Right lobe of liver (tissue), 6 donors: ENCODE results near the gene DHH. TPM values are rescaled to one million over a fixed set of nuclear protein-coding genes. Genes with fewer than 3 reads are reported as not detected.
"Not testable (repeated sequence)": the region's sequence is repeated elsewhere in the genome, so short reads cannot be mapped to it uniquely, and the experiment has no call there.

Source experiments
- ATAC-seq, 4 donors: fragments of 200-7000 bp; cut with Tn5 transposase; one replicate each; pipeline ENCODE4 v1.9.1; 2020; ENCODE audit warnings: mild to moderate bottlenecking in 4 of 4, moderate library complexity in 4 of 4
- DNase-seq, 3 donors: peaks; one replicate each; pipeline ENCODE4 v3.0.0-alpha.2; 2020
- H3K27ac ChIP-seq, 3 donors: fragments of 200-600 bp; one replicate each; pipeline ENCODE4 v1.8.0; 2022
- H3K27me3 ChIP-seq, 2 donors: fragments of 200-600 bp; one replicate each; pipeline ENCODE4 v1.8.0; 2022
- H3K36me3 ChIP-seq, 4 donors: fragments of 200-600 bp; sonication (generic) in 1 of 4; one replicate each; pipeline versions ENCODE4 v1.5.1 to v1.8.0; 2017 to 2022; ENCODE audit warnings: control low read depth in 1 of 4
- H3K4me1 ChIP-seq, 4 donors: fragments of 200-600 bp; sonication (generic) in 1 of 4; one replicate each; pipeline versions ENCODE4 v1.5.1 to v1.8.0; 2017 to 2022; ENCODE audit warnings: control low read depth in 1 of 4
- H3K4me3 ChIP-seq, 3 donors: fragments of 200-600 bp; one replicate each; pipeline ENCODE4 v1.8.0; 2022
- H3K9me3 ChIP-seq, 4 donors: fragments of 200-600 bp; sonication (generic) in 1 of 4; one replicate each; pipeline versions ENCODE4 v1.5.1 to v1.8.0; 2017 to 2022; ENCODE audit warnings: control low read depth in 1 of 4
- POLR2A ChIP-seq: fragments of 450-650 bp; IDR thresholded peaks from one replicate; pipeline ENCODE4 v1.6.1; 2017; ENCODE audit warnings: antibody characterized with exemption, mild to moderate bottlenecking
- WGBS: methylation state at CpG from one replicate; pipeline ENCODE4 v1.1.6; 2018; ENCODE audit warnings: low coverage, low lambda C conversion rate; ENCODE audit not compliant: insufficient coverage; ENCODE audit errors: missing lambda C conversion rate; 5-methylcytosine and 5-hydroxymethylcytosine counted together
- intact Hi-C, 2 donors: fragments of 100-400 bp; cut with DNase I; formaldehyde crosslinking; loops; one replicate each; pipeline versions ENCODE4 v1.11.2 to v1.14.1; 2022
- total RNA-seq, 6 experiments: library from RNA; depleted of rRNA in 2 of 6; stranded (reverse); fragments of >200 nt in 2 of 6; fragmentation: NEBNext Ultra II Directional in 3 of 6; extraction: Animal tissue kit (Norgen Biotek cat#: 25700) in 3 of 6; gene quantifications; one replicate each; pipeline versions ENCODE4 v1.1.0 to v1.2.4, GENCODE V29; 2016 to 2023
- TF ChIP-seq, protein P1 (sequence below), 4 donors: fragments of 200-600 bp in 3 of 4; fragments of 450-650 bp in 1 of 4; IDR thresholded peaks; one replicate each; pipeline versions ENCODE4 v1.5.1 to v1.8.0; 2016 to 2022; ENCODE audit warnings: antibody characterized with exemption in 4 of 4, mild to moderate bottlenecking in 2 of 4
- donor health status: DM: no; HTN: yes; CAD: no.
- donor health status: DM: no; HTN: no; CAD: no.
- donor health status: DM: no; HTN: no; CAD: no.
- donor health status: DM: no; HTN: yes; CAD: no.
- donor health status: DM: no; HTN: yes; CAD: no.

The DHH gene
- total RNA-seq, 6 experiments from 2014 or later: 0.04 to 0.13 (median 0.07) TPM; not detected in 3

DNA sequence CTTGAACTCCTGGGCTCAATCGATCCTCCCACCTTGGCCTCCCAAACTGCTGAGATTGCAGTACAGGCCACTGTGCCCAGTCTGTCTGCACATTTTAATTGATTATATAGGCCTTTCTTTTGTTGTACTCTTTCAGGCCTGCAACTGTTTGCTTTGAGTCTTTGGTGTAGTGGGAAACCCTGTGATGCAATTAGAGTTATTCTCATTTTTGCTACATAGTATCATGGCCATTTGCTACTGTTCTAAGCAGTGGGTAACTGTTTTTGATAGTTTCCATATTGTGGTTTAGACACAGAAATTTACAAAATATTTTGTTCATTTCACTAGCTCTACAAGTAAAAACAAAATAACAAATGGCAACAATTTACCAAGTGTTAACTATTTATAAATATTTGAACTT lies 42.9 kb upstream of the DHH start:
- H3K9me3 ChIP-seq: no peaks in the 10 kb centered on the region
- WGBS: 75% methylated on average over 1 of the region's 1 CpG
- no peak overlapping the region for H3K4me3 ChIP-seq
- ATAC-seq (no peak), DNase-seq (no peak)
- intact Hi-C loops: no loop called here
- no peaks in the 10 kb centered on the region for H3K4me1 ChIP-seq
- no peak for TF ChIP-seq POLR2A
- TF ChIP-seq, protein P1, sequence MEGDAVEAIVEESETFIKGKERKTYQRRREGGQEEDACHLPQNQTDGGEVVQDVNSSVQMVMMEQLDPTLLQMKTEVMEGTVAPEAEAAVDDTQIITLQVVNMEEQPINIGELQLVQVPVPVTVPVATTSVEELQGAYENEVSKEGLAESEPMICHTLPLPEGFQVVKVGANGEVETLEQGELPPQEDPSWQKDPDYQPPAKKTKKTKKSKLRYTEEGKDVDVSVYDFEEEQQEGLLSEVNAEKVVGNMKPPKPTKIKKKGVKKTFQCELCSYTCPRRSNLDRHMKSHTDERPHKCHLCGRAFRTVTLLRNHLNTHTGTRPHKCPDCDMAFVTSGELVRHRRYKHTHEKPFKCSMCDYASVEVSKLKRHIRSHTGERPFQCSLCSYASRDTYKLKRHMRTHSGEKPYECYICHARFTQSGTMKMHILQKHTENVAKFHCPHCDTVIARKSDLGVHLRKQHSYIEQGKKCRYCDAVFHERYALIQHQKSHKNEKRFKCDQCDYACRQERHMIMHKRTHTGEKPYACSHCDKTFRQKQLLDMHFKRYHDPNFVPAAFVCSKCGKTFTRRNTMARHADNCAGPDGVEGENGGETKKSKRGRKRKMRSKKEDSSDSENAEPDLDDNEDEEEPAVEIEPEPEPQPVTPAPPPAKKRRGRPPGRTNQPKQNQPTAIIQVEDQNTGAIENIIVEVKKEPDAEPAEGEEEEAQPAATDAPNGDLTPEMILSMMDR (IDR thresholded peaks at IDR 0.05): no peak
- H3K27ac ChIP-seq: no peak overlapping the region
- no peaks in the 10 kb centered on the region for H3K36me3 ChIP-seq
- H3K27me3 ChIP-seq: no peaks in the 10 kb centered on the region

DNA sequence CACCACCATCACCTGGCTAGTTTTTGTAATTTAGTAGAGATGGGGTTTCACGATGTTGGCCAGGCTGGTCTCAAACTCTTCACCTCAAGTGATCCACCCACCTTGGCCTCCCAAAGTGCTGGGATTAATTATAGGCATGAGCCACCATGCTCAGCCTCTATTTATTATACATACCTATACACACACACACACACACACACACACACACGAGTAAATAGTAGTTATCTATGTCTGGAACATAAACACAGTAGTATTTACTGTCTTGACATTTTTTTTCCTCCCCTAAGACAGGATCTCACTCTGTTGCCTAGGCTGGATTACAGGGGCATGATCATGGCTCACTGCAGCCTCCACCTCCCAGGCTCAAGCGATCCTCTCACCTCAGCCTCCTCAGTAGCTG lies 42.4 kb upstream of the DHH start:
- DNase-seq, H3K4me1 ChIP-seq, H3K36me3 ChIP-seq, intact Hi-C loops, H3K9me3 ChIP-seq, H3K4me3 ChIP-seq, H3K27me3 ChIP-seq, ATAC-seq, H3K27ac ChIP-seq: not testable (repeated sequence)
- 100% methylated on average over 1 of the region's 3 CpGs for WGBS

DNA sequence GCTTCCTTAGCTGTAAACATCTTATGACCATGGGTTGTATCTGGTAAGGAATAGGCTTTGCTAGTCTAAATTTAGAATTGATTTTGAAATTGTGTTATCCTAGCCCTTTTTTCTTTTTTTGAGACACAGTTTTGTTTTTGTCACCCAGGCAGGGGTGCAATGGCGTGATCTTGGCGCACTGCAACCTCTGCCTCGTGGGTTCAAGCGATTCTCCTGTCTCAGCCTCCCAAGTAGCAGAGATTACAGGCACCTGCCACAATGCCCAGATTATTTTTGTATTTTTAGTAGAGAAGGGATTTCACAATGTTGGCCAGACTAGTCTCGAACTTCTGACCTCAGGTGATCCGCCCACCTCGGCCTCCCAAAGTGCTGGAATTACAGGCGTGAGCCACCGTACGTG lies 39.0 kb upstream of the DHH start:
- no peak for TF ChIP-seq POLR2A
- TF ChIP-seq, protein P1 (IDR thresholded peaks at IDR 0.05): no peak
- WGBS: 57% methylated on average over 7 of the region's 10 CpGs
- peaks cover 2 to 12% (median 9%) of the 10 kb centered on the region in 4 donors for H3K36me3 ChIP-seq
- intact Hi-C loops: no loop called here
- ATAC-seq (no peak), DNase-seq (no peak)
- no peak overlapping the region for H3K27ac ChIP-seq
- H3K4me3 ChIP-seq: no peak overlapping the region
- H3K4me1 ChIP-seq: peaks cover 0 to 13% (median 0%) of the 10 kb centered on the region in 4 donors
- no peaks in the 10 kb centered on the region for H3K9me3 ChIP-seq
- no peaks in the 10 kb centered on the region for H3K27me3 ChIP-seq

DNA sequence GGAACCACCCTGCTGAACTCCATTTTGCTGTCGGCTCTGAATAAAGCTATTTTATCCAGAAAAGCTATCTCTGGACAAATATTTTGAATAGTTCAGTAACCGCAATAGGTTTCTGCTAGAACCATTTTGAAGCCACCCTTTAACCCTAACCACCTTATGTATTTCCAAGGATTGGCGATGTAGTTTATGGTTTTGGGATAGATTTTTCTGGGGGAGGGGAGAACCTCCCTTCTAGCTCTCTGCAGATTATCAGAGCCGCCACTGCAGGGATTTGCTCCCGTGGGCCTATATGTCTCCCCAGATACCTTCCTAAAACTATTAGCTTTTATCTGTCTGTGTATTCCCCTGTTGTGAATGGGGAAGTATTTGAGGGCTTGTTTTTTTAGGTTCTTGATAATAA lies 38.4 kb upstream of the DHH start:
- peaks cover 2 to 12% (median 9%) of the 10 kb centered on the region in 4 donors for H3K36me3 ChIP-seq
- H3K27me3 ChIP-seq: no peaks in the 10 kb centered on the region
- no peak for DNase-seq
- no peak overlapping the region for H3K27ac ChIP-seq
- no peak overlapping the region for H3K4me3 ChIP-seq
- no peak for ATAC-seq
- TF ChIP-seq POLR2A: no peak
- TF ChIP-seq, protein P1 (IDR thresholded peaks at IDR 0.05): no peak
- WGBS: 85% methylated on average over 5 of the region's 5 CpGs
- peaks cover 0 to 13% (median 0%) of the 10 kb centered on the region in 4 donors for H3K4me1 ChIP-seq
- H3K9me3 ChIP-seq: no peaks in the 10 kb centered on the region
- intact Hi-C loops: no loop called here

DNA sequence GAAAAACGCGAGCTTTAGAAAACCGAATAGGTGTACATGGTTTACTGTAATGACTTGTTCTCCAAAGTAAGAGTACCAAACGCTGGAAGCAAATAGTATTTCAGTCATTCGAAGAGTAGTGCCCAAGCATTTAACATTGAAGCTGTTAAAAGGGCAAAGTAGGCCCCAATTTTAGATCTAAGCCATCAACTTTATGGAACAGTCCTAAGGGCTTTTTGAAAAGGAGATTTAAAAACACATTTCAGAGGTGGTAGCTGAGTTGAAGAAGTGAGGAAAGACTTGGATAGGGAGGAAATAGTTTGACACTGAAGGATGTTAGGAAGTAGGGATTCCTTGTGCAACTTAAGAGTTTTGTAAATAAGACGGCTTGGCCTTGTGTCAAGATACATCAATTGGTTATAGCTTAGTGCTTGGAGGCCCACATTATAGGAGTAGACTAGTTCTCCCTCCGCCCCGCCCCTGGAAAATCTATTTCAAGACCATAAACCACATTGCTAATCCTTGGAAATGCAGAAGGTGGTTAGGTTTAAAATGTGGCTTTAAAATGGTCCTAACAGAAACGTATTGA lies 37.4 kb upstream of the DHH start:
- TF ChIP-seq, protein P1 (IDR thresholded peaks at IDR 0.05): no peak
- TF ChIP-seq POLR2A: no peak
- Histone ChIP-seq H3K4me3 (peak overlapping the region; percentile 41 to 93 (median 89)), H3K9me3 (no peaks in the 10 kb centered on the region), H3K27me3 (no peaks in the 10 kb centered on the region), H3K27ac (peak overlapping the region; percentile 41 to 100 (median 92)), H3K36me3 (peaks cover 7 to 21% (median 14%) of the 10 kb centered on the region in 4 donors), H3K4me1 (peaks cover 0 to 13% (median 0%) of the 10 kb centered on the region in 4 donors)
- DNase-seq (no peak), ATAC-seq (no peak)
- 30% methylated on average over 8 of the region's 9 CpGs for WGBS
- intact Hi-C loops: no loop called here
